ENCODE data around the gene PHF11. TPM values are rescaled to one million over a fixed set of nuclear protein-coding genes. Genes with fewer than 3 reads are reported as not detected.

The PHF11 gene
- polyA plus RNA-seq, 1 of the 3 experiments (the other 2 are of a cell fraction), result 3.0 TPM

- H3K4me2 ChIP-seq, result no peak overlapping the region
- WGBS (ENCODE audit: low lambda C conversion rate), result 96% methylated on average over 6 of the region's 7 CpGs
- no peak overlapping the region for H2AFZ ChIP-seq (ENCODE audit: low read depth)
- H3K9me2 ChIP-seq, result no peaks in the 10 kb centered on the region
- no peaks in the 10 kb centered on the region for H3F3A ChIP-seq (replicated peaks; ENCODE audit: insufficient read depth)
- no peaks in the 10 kb centered on the region for H3K79me2 ChIP-seq (ENCODE audit: insufficient read depth)
- H3K9ac ChIP-seq, result no peak overlapping the region
- H4K20me1 ChIP-seq (ENCODE audit: insufficient read depth), result no peaks in the 10 kb centered on the region
- peaks cover 51 to 62% of the 10 kb centered on the region in 2 experiments for H3K36me3 ChIP-seq (replicated peaks in 1 of 2; ENCODE audit: control insufficient read depth in 1 of 2, insufficient read depth in 2 of 2, low read length in 1 of 2)
- no peaks in the 10 kb centered on the region for H3K27me3 ChIP-seq (ENCODE audit: insufficient read depth)
- no peak overlapping the region for H3K4me3 ChIP-seq (ENCODE audit: low read depth in 2 of 2, low read length in 1 of 2)
- POLR2A ChIA-PET, result no interaction called here
- TF ChIP-seq USF1 (IDR thresholded peaks at IDR 0.05; ENCODE audit: borderline replicate concordance, low read depth) (no peak), TAF1 (IDR thresholded peaks at IDR 0.05; ENCODE audit: borderline replicate concordance, low read depth, low read length) (no peak), USF2 (IDR thresholded peaks at IDR 0.05; ENCODE audit: borderline replicate concordance, low read depth, low read length) (no peak), CHD2 (IDR thresholded peaks at IDR 0.05; ENCODE audit: low read length, partially characterized antibody) (no peak), GATA2 (CRISPR knock-in tag; IDR thresholded peaks at IDR 0.05) (no peak), TCF12 (IDR thresholded peaks at IDR 0.05) (no peak), POLR2AphosphoS5 (IDR thresholded peaks at IDR 0.05; ENCODE audit: low read depth, low read length) (no peak), MXI1 (IDR thresholded peaks at IDR 0.05; ENCODE audit: low read depth, low read length) (no peak), GABPA (IDR thresholded peaks at IDR 0.05; ENCODE audit: low read depth) (no peak), CTCF (IDR thresholded peaks at IDR 0.05) (no peak), TEAD4 (IDR thresholded peaks at IDR 0.05; ENCODE audit: borderline replicate concordance, insufficient read depth) (no peak), YY1 (IDR thresholded peaks at IDR 0.05; ENCODE audit: low read depth) (no peak), SIN3A (IDR thresholded peaks at IDR 0.05; ENCODE audit: borderline replicate concordance, low read depth, low read length) (no peak), EZH2phosphoT487 (IDR thresholded peaks at IDR 0.05; ENCODE audit: borderline replicate concordance, low read depth) (no peak)
- CTCF ChIA-PET, result interaction anchor here (0.8 kb wide), 1 partner anchor 12 kb away, joined by 4 read pairs; no protein-coding TSS in a partner anchor
- DNase-seq, result no peak
- H3K4me1 ChIP-seq (ENCODE audit: control insufficient read depth in 1 of 2, insufficient read depth in 2 of 2, low read depth in 1 of 2, low read length in 1 of 2), result no peaks in the 10 kb centered on the region
- H3K27ac ChIP-seq (ENCODE audit: low read depth in 2 of 2, low read length in 1 of 2), result no peak overlapping the region
- no peaks in the 10 kb centered on the region for H3K9me3 ChIP-seq
These were observed 40.6 kb downstream of the PHF11 start for GRCh38 chr13:49536144-49536873.
